HG03432 (cell line): ENCODE results near the gene APOL2.
"Not testable (repeated sequence)": the region's sequence is repeated elsewhere in the genome, so short reads cannot be mapped to it uniquely, and the experiment has no call there.

Experiments
- ATAC-seq: cut with Tn5 transposase; IDR thresholded peaks from one replicate; pipeline ENCODE4 v1.9.1; 2021; ENCODE audit warnings: mild to moderate bottlenecking, moderate library complexity; ENCODE audit not compliant: unreplicated experiment

APOL2 gene

GRCh38 chr22:36225333-36225922, 13.9 kb downstream of the APOL2 start:
- ATAC-seq, result no peak

GRCh38 chr22:36224245-36224644, 15.1 kb downstream of the APOL2 start:
- ATAC-seq, result no peak

GRCh38 chr22:36223504-36223903, 15.8 kb downstream of the APOL2 start:
- no peak for ATAC-seq

- ATAC-seq, result no peak
Measured at GRCh38 chr22:36222887-36223450, 16.4 kb downstream of the APOL2 start.

- ATAC-seq, result no peak
Measured at GRCh38 chr22:36221799-36222751, 17.3 kb downstream of the APOL2 start.

GRCh38 chr22:36220451-36220921, 18.8 kb downstream of the APOL2 start:
- ATAC-seq, result no peak

GRCh38 chr22:36218648-36219193, 20.6 kb downstream of the APOL2 start:
- no peak for ATAC-seq

- ATAC-seq, result no peak
Measured at GRCh38 chr22:36215981-36216380, 23.3 kb downstream of the APOL2 start.

- ATAC-seq, result no peak
Measured at GRCh38 chr22:36213586-36213985, 25.7 kb downstream of the APOL2 start.

- ATAC-seq, result no peak
Measured at GRCh38 chr22:36212901-36213300, 26.4 kb downstream of the APOL2 start.

- ATAC-seq, result no peak
Measured at GRCh38 chr22:36211237-36211861, 28.0 kb downstream of the APOL2 start.

- ATAC-seq, result no peak
Measured at GRCh38 chr22:36210224-36210623, 29.1 kb downstream of the APOL2 start.

- ATAC-seq, result not testable (repeated sequence)
Measured at GRCh38 chr22:36209488-36209908, 29.8 kb downstream of the APOL2 start.

GRCh38 chr22:36208914-36209313, 30.4 kb downstream of the APOL2 start:
- ATAC-seq, result no peak

GRCh38 chr22:36208162-36208765, 31.1 kb downstream of the APOL2 start:
- ATAC-seq, result no peak

- no peak for ATAC-seq
Measured at GRCh38 chr22:36206255-36206654, 33.1 kb downstream of the APOL2 start.

- not testable (repeated sequence) for ATAC-seq
Measured at GRCh38 chr22:36205573-36205972, 33.8 kb downstream of the APOL2 start.

GRCh38 chr22:36204632-36205015, 34.7 kb downstream of the APOL2 start:
- no peak for ATAC-seq

- no peak for ATAC-seq
Measured at GRCh38 chr22:36204001-36204631, 35.2 kb downstream of the APOL2 start.

GRCh38 chr22:36203441-36203840, 35.9 kb downstream of the APOL2 start:
- not testable (repeated sequence) for ATAC-seq
